ENCODE results near the gene IL4R.

IL4R gene

GRCh38 chr16:27330542-27330941 is 16.8 kb downstream of the IL4R start:
- DNase-seq, result no peak

- no peak for DNase-seq
These were observed 18.3 kb downstream of the IL4R start for GRCh38 chr16:27332105-27332504.

- no peak for DNase-seq
These were observed 19.3 kb downstream of the IL4R start for GRCh38 chr16:27333104-27333503.

GRCh38 chr16:27333549-27333948 is 19.8 kb downstream of the IL4R start:
- no peak for DNase-seq

GRCh38 chr16:27334192-27334764 is 20.5 kb downstream of the IL4R start:
- DNase-seq, result no peak

GRCh38 chr16:27334838-27335237 is 21.1 kb downstream of the IL4R start:
- DNase-seq, result no peak

GRCh38 chr16:27335349-27336053 is 21.7 kb downstream of the IL4R start:
- DNase-seq, result no peak

- no peak for DNase-seq
These were observed 23.2 kb downstream of the IL4R start for GRCh38 chr16:27337024-27337423.

- DNase-seq, result no peak
These were observed 25.4 kb downstream of the IL4R start for GRCh38 chr16:27339180-27339579.

GRCh38 chr16:27340654-27341053 is 26.9 kb downstream of the IL4R start:
- no peak for DNase-seq

GRCh38 chr16:27341549-27341948 is 27.8 kb downstream of the IL4R start:
- no peak for DNase-seq

- DNase-seq, result no peak
These were observed 28.2 kb downstream of the IL4R start for GRCh38 chr16:27341971-27342370.

GRCh38 chr16:27344721-27345120 is 30.9 kb downstream of the IL4R start:
- DNase-seq, result no peak

GRCh38 chr16:27345201-27345600 is 31.4 kb downstream of the IL4R start:
- DNase-seq, result no peak

- no peak for DNase-seq
These were observed 33.0 kb downstream of the IL4R start for GRCh38 chr16:27346819-27347218.

- no peak for DNase-seq
These were observed 34.3 kb downstream of the IL4R start for GRCh38 chr16:27347930-27348685.

GRCh38 chr16:27349276-27349675 is 35.5 kb downstream of the IL4R start:
- no peak for DNase-seq

GRCh38 chr16:27350006-27350405 is 36.2 kb downstream of the IL4R start:
- DNase-seq, result no peak

GRCh38 chr16:27351989-27352388 is 38.2 kb downstream of the IL4R start:
- DNase-seq, result no peak

- DNase-seq, result no peak
These were observed 40.1 kb downstream of the IL4R start for GRCh38 chr16:27353853-27354252.

GRCh38 chr16:27355610-27356009 is 41.8 kb downstream of the IL4R start:
- DNase-seq, result no peak

GRCh38 chr16:27356794-27357193 is 43.0 kb downstream of the IL4R start:
- DNase-seq, result no peak

- no peak for DNase-seq
These were observed 45.3 kb downstream of the IL4R start for GRCh38 chr16:27359051-27359450.

GRCh38 chr16:27359615-27360014 is 45.8 kb downstream of the IL4R start:
- DNase-seq, result no peak
